HCT116 (cell line): ENCODE measurements around the gene MRPL20. TPM values are rescaled to one million over a fixed set of nuclear protein-coding genes. Genes with fewer than 3 reads are reported as not detected.

ENCODE experiments used
- ATAC-seq: fragments of 200-7000 bp; cut with Tn5 transposase; 2 replicates; pipeline ENCODE4 v1.9.1; 2020; ENCODE audit warnings: mild to moderate bottlenecking, moderate library complexity
- BruUV-seq: library from RNA; stranded (reverse); fragments of 400-500 nt; replicated peaks from 2 replicates; lab custom pipeline; 2021; lab: Mats Ljungman, UMichigan
- CTCF ChIA-PET: fragments of 300-600 bp; sonication (Branson Sonifier 250); formaldehyde crosslinking; loops from one replicate; lab custom pipeline; 2021; ENCODE audit warnings: antibody characterized with exemption; lab: Charles Lee
- POLR2A ChIA-PET: fragments of 300-600, 350-600 bp; sonication (Branson Sonifier 250); formaldehyde crosslinking; loops from one replicate; lab custom pipeline; 2021; ENCODE audit warnings: antibody characterized with exemption; lab: Charles Lee
- RAD21 ChIA-PET, 2 experiments: fragments of 300-600 bp; sonication (Branson Sonifier 250); formaldehyde crosslinking; loops; one replicate each; lab custom pipeline; 2023; ENCODE audit warnings: low total read pairs in 2 of 2; ENCODE audit not compliant: uncharacterized antibody in 2 of 2, unreplicated experiment in 2 of 2, low non-redundant PET in 1 of 2; lab: Charles Lee
- DNase-seq: peaks from one replicate; pipeline ENCODE4 v3.0.0-alpha.2; 2010; ENCODE audit warnings: low read depth, low spot score
- H2AFZ ChIP-seq: fragments of 200-600 bp; shearing (Covaris generic), sonication (generic); 2 replicates; pipeline ENCODE4 v1.6.1; 2017; ENCODE audit warnings: low read depth, mixed run types, mixed read lengths, antibody characterized with exemption, low read length; ENCODE audit not compliant: poor library complexity, severe bottlenecking
- H3K27ac ChIP-seq: 2 replicates; pipeline ENCODE4 v1.5.1; 2012; ENCODE audit warnings: low read depth, low read length
- H3K27me3 ChIP-seq: fragments of 200-600 bp; sonication (generic); 2 replicates; pipeline ENCODE4 v1.6.1; 2016; ENCODE audit warnings: mixed run types, low read length, mixed read lengths; ENCODE audit not compliant: insufficient read depth
- H3K36me3 ChIP-seq, 2 experiments: fragments of 200-500 bp in 1 of 2; fragments of 200-600 bp in 1 of 2; sonication (Bioruptor generic) in 1 of 2; sonication (generic) in 1 of 2; 2 replicates each; pipeline versions ENCODE4 v1.5.1 to v1.6.1; 2014 to 2016; ENCODE audit warnings: low read length in 2 of 2, inconsistent platforms in 1 of 2, mixed read lengths in 1 of 2, mixed run types in 1 of 2; ENCODE audit not compliant: insufficient read depth in 2 of 2, control insufficient read depth in 1 of 2
- H3K4me1 ChIP-seq, 2 experiments: fragments of 200-600 bp in 1 of 2; sonication (generic) in 1 of 2; 2 replicates each; pipeline versions ENCODE4 v1.5.1 to v1.6.1; 2012 to 2017; ENCODE audit warnings: low read length in 2 of 2, inconsistent platforms in 1 of 2, mild to moderate bottlenecking in 1 of 2, mixed read lengths in 1 of 2, mixed run types in 1 of 2, moderate library complexity in 1 of 2; ENCODE audit not compliant: insufficient read depth in 2 of 2, control insufficient read depth in 1 of 2
- H3K4me2 ChIP-seq: fragments of 200-600 bp; sonication (generic); 2 replicates; pipeline ENCODE4 v1.6.1; 2017; ENCODE audit warnings: mixed run types, low read length, mixed read lengths
- H3K4me3 ChIP-seq, 2 experiments: fragments of 200-600 bp in 1 of 2; sonication (generic) in 1 of 2; replicated peaks in 1 of 2; 2 replicates each; pipeline ENCODE4 v1.5.1; 2011 to 2016; ENCODE audit warnings: low read length in 2 of 2, control low read depth in 1 of 2, low read depth in 1 of 2, mild to moderate bottlenecking in 1 of 2, mixed read lengths in 1 of 2, mixed run types in 1 of 2
- H3K79me2 ChIP-seq: fragments of 200-600 bp; sonication (generic); 2 replicates; pipeline ENCODE4 v1.6.1; 2017; ENCODE audit warnings: mild to moderate bottlenecking, mixed run types, low read length, moderate library complexity, mixed read lengths; ENCODE audit not compliant: insufficient read depth
- H3K9ac ChIP-seq: fragments of 200-600 bp; sonication (generic); 2 replicates; pipeline ENCODE4 v1.6.1; 2016; ENCODE audit warnings: low read length, mixed read lengths
- H3K9me2 ChIP-seq: fragments of 200-600 bp; sonication (generic), shearing (Covaris generic); 2 replicates; pipeline ENCODE4 v1.6.1; 2017; ENCODE audit warnings: mixed run types, mild to moderate bottlenecking, moderate library complexity; ENCODE audit not compliant: insufficient read depth
- H3K9me3 ChIP-seq, 2 experiments: fragments of 200-500 bp in 1 of 2; fragments of 200-600 bp in 1 of 2; sonication (Bioruptor generic) in 1 of 2; sonication (generic) in 1 of 2; 2 replicates each; pipeline ENCODE4 v1.6.1; 2014 to 2017; ENCODE audit warnings: low read length in 2 of 2, mixed read lengths in 2 of 2, inconsistent platforms in 1 of 2, low read depth in 1 of 2, mild to moderate bottlenecking in 1 of 2, mixed run types in 1 of 2, moderate library complexity in 1 of 2; ENCODE audit not compliant: control insufficient read depth in 1 of 2, insufficient read depth in 1 of 2
- H4K20me1 ChIP-seq: fragments of 200-600 bp; sonication (generic), shearing (Covaris generic); 2 replicates; pipeline ENCODE4 v1.6.1; 2017; ENCODE audit warnings: mixed run types, mild to moderate bottlenecking, moderate library complexity; ENCODE audit not compliant: insufficient read depth
- ELF1 ChIP-seq: IDR thresholded peaks from 2 replicates; pipeline ENCODE4 v1.6.1; 2012; ENCODE audit warnings: low read depth, borderline replicate concordance
- EZH2 ChIP-seq: fragments of 200-600 bp; sonication (generic); IDR thresholded peaks from 2 replicates; pipeline ENCODE4 v1.6.1; 2017; ENCODE audit warnings: antibody characterized with exemption, mixed run types
- EZH2phosphoT487 ChIP-seq: fragments of 200-600 bp; IDR thresholded peaks from 2 replicates; pipeline ENCODE4 v1.6.1; 2018; ENCODE audit warnings: antibody characterized with exemption, borderline replicate concordance
- JUND ChIP-seq: IDR thresholded peaks from 2 replicates; pipeline ENCODE4 v1.6.1; 2012
- POLR2A ChIP-seq: IDR thresholded peaks from 2 replicates; pipeline ENCODE4 v1.7.0; 2011; ENCODE audit warnings: borderline replicate concordance; ENCODE audit not compliant: insufficient read depth, insufficient read length; ENCODE audit errors: extremely low read depth
- POLR2AphosphoS5 ChIP-seq: IDR thresholded peaks from 2 replicates; pipeline ENCODE4 v1.6.1; 2011; ENCODE audit warnings: mild to moderate bottlenecking, low read depth, low read length, moderate library complexity
- RAD21 ChIP-seq: IDR thresholded peaks from 2 replicates; pipeline ENCODE4 v1.6.1; 2012; ENCODE audit warnings: low read depth, mild to moderate bottlenecking
- TCF7L2 ChIP-seq: IDR thresholded peaks from 2 replicates; pipeline ENCODE4 v1.7.0; 2011; ENCODE audit warnings: borderline replicate concordance, inconsistent platforms; ENCODE audit not compliant: insufficient read depth, insufficient read length; ENCODE audit errors: extremely low read depth
- YY1 ChIP-seq: IDR thresholded peaks from 2 replicates; pipeline ENCODE4 v1.6.1; 2011; ENCODE audit warnings: low read length, low read depth, moderate library complexity, mild to moderate bottlenecking; ENCODE audit not compliant: insufficient replicate concordance; ENCODE audit errors: extremely low read depth
- ZNF274 ChIP-seq: fragments of 200-500 bp; sonication (Bioruptor generic); IDR thresholded peaks from 2 replicates; pipeline ENCODE4 v1.6.1; 2014; ENCODE audit warnings: mild to moderate bottlenecking, low read depth, low read length, inconsistent platforms
- intact Hi-C: fragments of 100-400 bp; cut with micrococcal nuclease; formaldehyde crosslinking; loops from 2 replicates; pipeline ENCODE4 v1.10.0; 2022
- total RNA-seq: library from RNA; stranded (reverse); gene quantifications from one replicate; pipeline ENCODE4 v1.2.1, GENCODE V29; 2021; ENCODE audit not compliant: unreplicated experiment
- TF ChIP-seq, protein P1 (sequence below): IDR thresholded peaks from 2 replicates; pipeline ENCODE4 v1.6.1; 2012
- TF ChIP-seq, protein P2 (sequence below): IDR thresholded peaks from 2 replicates; pipeline ENCODE4 v1.6.1; 2012; ENCODE audit warnings: low read depth
- TF ChIP-seq, protein P3 (sequence below): IDR thresholded peaks from 2 replicates; pipeline ENCODE4 v1.6.1; 2012
- TF ChIP-seq, protein P4 (sequence below), 3 experiments: fragments of 200-600 bp in 1 of 3; sonication (generic) in 1 of 3; IDR thresholded peaks in 2 of 3; conservative IDR thresholded peaks in 1 of 3; 2 replicates each; pipeline ENCODE4 v1.5.1; 2012 to 2017; ENCODE audit warnings: low read depth in 2 of 3, low read length in 2 of 3, antibody characterized with exemption in 1 of 3, borderline replicate concordance in 1 of 3, control low read depth in 1 of 3, mild to moderate bottlenecking in 1 of 3, mixed read lengths in 1 of 3, mixed run types in 1 of 3, moderate library complexity in 1 of 3; ENCODE audit not compliant: insufficient read depth in 1 of 3

The MRPL20 gene
- total RNA-seq, 1 experiment from 2014 or later, result 131 TPM

DNA sequence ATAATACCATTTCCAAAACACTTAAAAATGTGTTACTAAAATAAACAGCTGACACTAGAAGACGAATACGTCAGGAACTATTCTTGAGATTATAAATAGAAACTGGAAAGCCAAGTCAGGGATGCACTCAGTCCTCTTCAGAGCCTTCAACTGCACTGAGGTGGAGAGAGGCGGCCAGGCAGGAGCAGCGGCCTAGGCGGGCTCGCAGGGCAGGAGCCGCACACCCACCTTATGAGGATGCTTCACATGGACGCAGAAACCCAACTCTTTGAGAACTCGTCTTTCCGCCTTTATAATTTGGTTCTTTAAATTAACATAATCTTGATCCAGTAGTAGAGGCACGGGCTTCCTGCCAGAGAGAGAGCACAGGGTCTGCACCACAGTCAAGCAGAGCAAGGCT lies 11.9 kb downstream of the MRPL20 start:
- Histone ChIP-seq H3K27me3 (no peaks in the 10 kb centered on the region), H3K9ac (no peak overlapping the region), H3K79me2 (peaks cover 95% of the 10 kb centered on the region), H3K4me1 (peaks cover 0 to 14% of the 10 kb centered on the region in 2 experiments; a peak in 3 of 4 replicates), H2AFZ (no peak overlapping the region), H3K36me3 (peaks cover 49 to 64% of the 10 kb centered on the region in 2 experiments), H4K20me1 (peaks cover 12% of the 10 kb centered on the region; the same call in 1 of the 2 replicates), H3K9me3 (no peaks in the 10 kb centered on the region), H3K4me3 (no peak overlapping the region), H3K9me2 (no peaks in the 10 kb centered on the region), H3K4me2 (no peak overlapping the region), H3K27ac (no peak overlapping the region)
- POLR2A ChIA-PET, result no interaction called here
- intact Hi-C loops, result no loop called here
- BruUV-seq, result no TSS peak
- CTCF ChIA-PET, result no interaction called here
- RAD21 ChIA-PET, result no interaction called here
- no peak for ATAC-seq
- no peak for DNase-seq
- no peak for TF ChIP-seq ZNF274
- no peak for TF ChIP-seq EZH2
- TF ChIP-seq, protein P1, sequence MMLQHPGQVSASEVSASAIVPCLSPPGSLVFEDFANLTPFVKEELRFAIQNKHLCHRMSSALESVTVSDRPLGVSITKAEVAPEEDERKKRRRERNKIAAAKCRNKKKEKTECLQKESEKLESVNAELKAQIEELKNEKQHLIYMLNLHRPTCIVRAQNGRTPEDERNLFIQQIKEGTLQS, result no peak
- TF ChIP-seq YY1, result no peak
- no peak for TF ChIP-seq RAD21
- no peak for TF ChIP-seq JUND
- TF ChIP-seq EZH2phosphoT487, result no peak
- no peak for TF ChIP-seq TCF7L2
- TF ChIP-seq, protein P2, sequence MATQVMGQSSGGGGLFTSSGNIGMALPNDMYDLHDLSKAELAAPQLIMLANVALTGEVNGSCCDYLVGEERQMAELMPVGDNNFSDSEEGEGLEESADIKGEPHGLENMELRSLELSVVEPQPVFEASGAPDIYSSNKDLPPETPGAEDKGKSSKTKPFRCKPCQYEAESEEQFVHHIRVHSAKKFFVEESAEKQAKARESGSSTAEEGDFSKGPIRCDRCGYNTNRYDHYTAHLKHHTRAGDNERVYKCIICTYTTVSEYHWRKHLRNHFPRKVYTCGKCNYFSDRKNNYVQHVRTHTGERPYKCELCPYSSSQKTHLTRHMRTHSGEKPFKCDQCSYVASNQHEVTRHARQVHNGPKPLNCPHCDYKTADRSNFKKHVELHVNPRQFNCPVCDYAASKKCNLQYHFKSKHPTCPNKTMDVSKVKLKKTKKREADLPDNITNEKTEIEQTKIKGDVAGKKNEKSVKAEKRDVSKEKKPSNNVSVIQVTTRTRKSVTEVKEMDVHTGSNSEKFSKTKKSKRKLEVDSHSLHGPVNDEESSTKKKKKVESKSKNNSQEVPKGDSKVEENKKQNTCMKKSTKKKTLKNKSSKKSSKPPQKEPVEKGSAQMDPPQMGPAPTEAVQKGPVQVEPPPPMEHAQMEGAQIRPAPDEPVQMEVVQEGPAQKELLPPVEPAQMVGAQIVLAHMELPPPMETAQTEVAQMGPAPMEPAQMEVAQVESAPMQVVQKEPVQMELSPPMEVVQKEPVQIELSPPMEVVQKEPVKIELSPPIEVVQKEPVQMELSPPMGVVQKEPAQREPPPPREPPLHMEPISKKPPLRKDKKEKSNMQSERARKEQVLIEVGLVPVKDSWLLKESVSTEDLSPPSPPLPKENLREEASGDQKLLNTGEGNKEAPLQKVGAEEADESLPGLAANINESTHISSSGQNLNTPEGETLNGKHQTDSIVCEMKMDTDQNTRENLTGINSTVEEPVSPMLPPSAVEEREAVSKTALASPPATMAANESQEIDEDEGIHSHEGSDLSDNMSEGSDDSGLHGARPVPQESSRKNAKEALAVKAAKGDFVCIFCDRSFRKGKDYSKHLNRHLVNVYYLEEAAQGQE, result no peak
- no peak for TF ChIP-seq POLR2AphosphoS5
- TF ChIP-seq, protein P3, sequence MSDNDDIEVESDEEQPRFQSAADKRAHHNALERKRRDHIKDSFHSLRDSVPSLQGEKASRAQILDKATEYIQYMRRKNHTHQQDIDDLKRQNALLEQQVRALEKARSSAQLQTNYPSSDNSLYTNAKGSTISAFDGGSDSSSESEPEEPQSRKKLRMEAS, result no peak
- TF ChIP-seq ELF1, result no peak
- TF ChIP-seq POLR2A, result no peak
- TF ChIP-seq, protein P4, sequence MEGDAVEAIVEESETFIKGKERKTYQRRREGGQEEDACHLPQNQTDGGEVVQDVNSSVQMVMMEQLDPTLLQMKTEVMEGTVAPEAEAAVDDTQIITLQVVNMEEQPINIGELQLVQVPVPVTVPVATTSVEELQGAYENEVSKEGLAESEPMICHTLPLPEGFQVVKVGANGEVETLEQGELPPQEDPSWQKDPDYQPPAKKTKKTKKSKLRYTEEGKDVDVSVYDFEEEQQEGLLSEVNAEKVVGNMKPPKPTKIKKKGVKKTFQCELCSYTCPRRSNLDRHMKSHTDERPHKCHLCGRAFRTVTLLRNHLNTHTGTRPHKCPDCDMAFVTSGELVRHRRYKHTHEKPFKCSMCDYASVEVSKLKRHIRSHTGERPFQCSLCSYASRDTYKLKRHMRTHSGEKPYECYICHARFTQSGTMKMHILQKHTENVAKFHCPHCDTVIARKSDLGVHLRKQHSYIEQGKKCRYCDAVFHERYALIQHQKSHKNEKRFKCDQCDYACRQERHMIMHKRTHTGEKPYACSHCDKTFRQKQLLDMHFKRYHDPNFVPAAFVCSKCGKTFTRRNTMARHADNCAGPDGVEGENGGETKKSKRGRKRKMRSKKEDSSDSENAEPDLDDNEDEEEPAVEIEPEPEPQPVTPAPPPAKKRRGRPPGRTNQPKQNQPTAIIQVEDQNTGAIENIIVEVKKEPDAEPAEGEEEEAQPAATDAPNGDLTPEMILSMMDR (IDR thresholded peaks at IDR 0.05 in 2 of 3, conservative IDR thresholded peaks at IDR 0.05 in 1 of 3; ENCODE audit: borderline replicate concordance in 1 of 3, insufficient read depth in 1 of 3, low read depth in 2 of 3, low read length in 2 of 3), result no peak
